K562 (cell line): ENCODE data around the gene UGT1A3. TPM values are rescaled to one million over a fixed set of nuclear protein-coding genes. Genes with fewer than 3 reads are reported as not detected.

Experiments used
- ATAC-seq: fragments of 200-7000 bp; cut with Tn5 transposase; 3 replicates; pipeline ENCODE4 v1.9.1; 2020; ENCODE audit warnings: moderate library complexity
- BruUV-seq: library from RNA; stranded (reverse); fragments of 400-500 nt; replicated peaks from 2 replicates; lab custom pipeline; 2021; lab: Mats Ljungman, UMichigan
- CTCF ChIA-PET: fragments of 300-600 bp; formaldehyde crosslinking; extraction: SDS; loops from one replicate; lab custom pipeline; 2021; ENCODE audit warnings: low intra/inter-chr PET ratio; lab: Yijun Ruan, JAX
- POLR2A ChIA-PET: fragments of 300-600, 350-650 bp; sonication (Branson Sonifier 250); formaldehyde crosslinking; extraction: SDS; loops from one replicate; lab custom pipeline; 2021; ENCODE audit warnings: antibody characterized with exemption, inconsistent platforms; lab: Yijun Ruan, JAX
- DNase-seq, 4 experiments: peaks; one replicate each; pipeline versions ENCODE4 v3.0.0 to v3.0.0-alpha.2; 2011 to 2018; ENCODE audit warnings: low spot score in 3 of 4, mixed read lengths in 3 of 4; ENCODE audit errors: extremely low read depth in 1 of 4
- FAIRE-seq: peaks from 2 replicates; lab custom pipeline; 2011; peaks lifted over from hg19 to GRCh38; lab: Jason Lieb, UNC
- H2AFZ ChIP-seq: 2 replicates; pipeline ENCODE4 v1.6.0; 2011; ENCODE audit warnings: low read depth, low read length, control low read depth, inconsistent platforms
- H3K27ac ChIP-seq: fragments of 200-600 bp; 3 replicates; pipeline ENCODE4 v1.8.0; 2011; ENCODE audit warnings: low read depth, mild to moderate bottlenecking, control low read depth, inconsistent platforms, low read length, moderate library complexity, mixed read lengths; ENCODE audit errors: extremely low read depth
- H3K27me3 ChIP-seq, 2 experiments: fragments of 300-600 bp in 1 of 2; 2 replicates in 1 of 2; 3 replicates in 1 of 2; pipeline versions ENCODE4 v1.6.0 to v1.8.0; 2011; ENCODE audit warnings: inconsistent platforms in 2 of 2, low read length in 2 of 2, mild to moderate bottlenecking in 1 of 2, mixed read lengths in 1 of 2, moderate library complexity in 1 of 2; ENCODE audit not compliant: control insufficient read depth in 2 of 2, insufficient read depth in 2 of 2
- H3K36me3 ChIP-seq: fragments of 300-600 bp; 3 replicates; pipeline ENCODE4 v1.8.0; 2011; ENCODE audit warnings: mild to moderate bottlenecking, low read length, inconsistent platforms; ENCODE audit not compliant: control insufficient read depth, insufficient read depth
- H3K4me1 ChIP-seq, 2 experiments: fragments of 200-600 bp in 1 of 2; replicated peaks in 1 of 2; 2 replicates in 1 of 2; 3 replicates in 1 of 2; pipeline versions ENCODE4 v1.5.1 to v1.8.0; 2011; ENCODE audit warnings: inconsistent platforms in 2 of 2, low read length in 2 of 2, mild to moderate bottlenecking in 1 of 2, mixed read lengths in 1 of 2, moderate library complexity in 1 of 2; ENCODE audit not compliant: control insufficient read depth in 2 of 2, insufficient read depth in 2 of 2
- H3K4me2 ChIP-seq: 2 replicates; pipeline ENCODE4 v1.6.1; 2011; ENCODE audit warnings: low read length, control low read depth, inconsistent platforms, mixed read lengths; ENCODE audit not compliant: insufficient read depth
- H3K4me3 ChIP-seq: fragments of 200-600 bp; sonication (generic), shearing (Covaris generic); 2 replicates; pipeline ENCODE4 v1.5.1; 2016; ENCODE audit warnings: control low read depth, inconsistent platforms
- H3K79me2 ChIP-seq: fragments of 200-600 bp; 3 replicates; pipeline ENCODE4 v1.8.0; 2011; ENCODE audit warnings: low read length, inconsistent platforms; ENCODE audit not compliant: control insufficient read depth, insufficient read depth
- H3K9ac ChIP-seq, 2 experiments: 2 replicates each; pipeline versions ENCODE4 v1.6.0 to v1.6.1; 2011; ENCODE audit warnings: low read depth in 2 of 2, low read length in 2 of 2, control low read depth in 1 of 2, inconsistent platforms in 1 of 2, mild to moderate bottlenecking in 1 of 2, mixed read lengths in 1 of 2; ENCODE audit not compliant: insufficient read depth in 1 of 2
- H3K9me1 ChIP-seq: one replicate; pipeline ENCODE4 v1.6.0; 2011; ENCODE audit warnings: inconsistent platforms, mild to moderate bottlenecking, low read length, moderate library complexity; ENCODE audit not compliant: control insufficient read depth, insufficient read depth
- H3K9me3 ChIP-seq: replicated peaks from 2 replicates; pipeline ENCODE4 v1.5.1; 2011; ENCODE audit warnings: low read depth, low read length, inconsistent platforms; ENCODE audit not compliant: control insufficient read depth, insufficient read depth
- H4K20me1 ChIP-seq: replicated peaks from 2 replicates; pipeline ENCODE4 v1.6.1; 2011; ENCODE audit warnings: low read length, inconsistent platforms, mixed read lengths; ENCODE audit not compliant: control insufficient read depth, insufficient read depth
- HBP1 ChIP-seq: fragments of 450-650 bp; formaldehyde crosslinking; IDR thresholded peaks from 2 replicates; pipeline ENCODE4 v1.4.0; 2022; ENCODE audit warnings: missing genetic modification characterization
- NCOA1 ChIP-seq: fragments of 450-650 bp; IDR thresholded peaks from 2 replicates; pipeline ENCODE4 v1.6.1; 2016; ENCODE audit warnings: low read depth
- XRCC5 ChIP-seq: fragments of 200-400 bp; formaldehyde crosslinking; IDR thresholded peaks from 2 replicates; pipeline ENCODE4 v1.6.1; 2017; ENCODE audit warnings: low read depth, mild to moderate bottlenecking, low read length
- WGBS: fragments of 100-300 bp; shearing (Covaris generic); methylation state at CpG from one replicate; pipeline ENCODE4 v1.1.6; 2016; ENCODE audit warnings: low coverage, mixed read lengths; ENCODE audit not compliant: insufficient coverage; ENCODE audit errors: missing lambda C conversion rate; 5-methylcytosine and 5-hydroxymethylcytosine counted together
- in situ Hi-C: fragments of 300-500 bp; cut with MboI; formaldehyde crosslinking; loops from 4 replicates; pipeline ENCODE4 v1.15.0; 2018; ENCODE audit warnings: inconsistent platforms, mixed read lengths
- intact Hi-C: fragments of 100-400 bp; cut with micrococcal nuclease; formaldehyde crosslinking; loops from 2 replicates; pipeline ENCODE4 v1.14.2; 2022
- polyA plus RNA-seq, 8 experiments: library from polyadenylated mRNA; depleted of rRNA in 4 of 8; stranded (reverse) in 5 of 8; unstranded in 3 of 8; fragments of >200 nt; fragmentation: Nextera tagmentation in 2 of 8; fragmentation: Illumina TruSeq in 1 of 8; extraction: Ambion mirVana in 2 of 8; extraction: Trizol in 1 of 8; gene quantifications; 2 replicates each; pipeline versions ENCODE4 v1.2.1 to v1.2.3, GENCODE V29; 2011 to 2014; ENCODE audit warnings: inconsistent platforms in 1 of 8, missing spikeins in 1 of 8
- total RNA-seq, 7 experiments: library from RNA; depleted of rRNA in 6 of 7; stranded (reverse); fragments of >200 nt in 6 of 7; fragmentation: Illumina TruSeq in 2 of 7; extraction: Trizol in 2 of 7; gene quantifications; 2 replicates each; pipeline versions ENCODE4 v1.2.1 to v1.2.3, GENCODE V29; 2011 to 2021; ENCODE audit warnings: low replicate concordance in 1 of 7

UGT1A3 gene
- total and polyA plus RNA-seq, 9 of the 15 experiments (the other 6 are each of a cell fraction or from before 2014, with no cell fraction given): not detected

GRCh38 chr2:233817361-233817911 lies 88.6 kb downstream of the UGT1A3 start:
- ATAC-seq: no peak
- Histone ChIP-seq H3K4me1 (no peaks in the 10 kb centered on the region; a peak in 1 of 5 replicates), H3K9ac (no peak overlapping the region), H3K27ac (no peak overlapping the region), H4K20me1 (no peaks in the 10 kb centered on the region; the same call in 1 of the 2 replicates), H3K9me1 (no peaks in the 10 kb centered on the region), H3K36me3 (no peaks in the 10 kb centered on the region), H3K4me3 (no peak overlapping the region), H3K4me2 (no peak overlapping the region), H3K9me3 (no peaks in the 10 kb centered on the region), H3K27me3 (peaks cover 0 to 51% of the 10 kb centered on the region in 2 experiments; a peak in 4 of 5 replicates), H3K79me2 (no peaks in the 10 kb centered on the region), H2AFZ (no peak overlapping the region)
- in situ Hi-C loops: no loop called here
- POLR2A ChIA-PET: interaction anchor here (0.6 kb wide), 1 partner anchor 20 kb away, joined by 3 read pairs; no protein-coding TSS in a partner anchor
- intact Hi-C loops: no loop called here
- no peak for FAIRE-seq
- no TSS peak for BruUV-seq
- DNase-seq: no peak
- CTCF ChIA-PET: no interaction called here
- 10% methylated on average over 3 of the region's 3 CpGs for WGBS
- TF ChIP-seq XRCC5 (no peak), NCOA1 (no peak), HBP1 (CRISPR knock-in tag) (no peak)
